GM19099 (cell line): ENCODE data around the gene GALNT2.

Source experiments
- POLR2A ChIP-seq: IDR thresholded peaks from 3 replicates; pipeline ENCODE4 v1.6.1; 2011; ENCODE audit warnings: low read depth; ENCODE audit not compliant: insufficient read length; ENCODE audit errors: extremely low read depth

The GALNT2 gene

GRCh38 chr1:230277201-230278025 is 210.4 kb downstream of the GALNT2 start:
- no peak for TF ChIP-seq POLR2A

GRCh38 chr1:230278376-230278775 is 211.3 kb downstream of the GALNT2 start:
- TF ChIP-seq POLR2A = no peak

- TF ChIP-seq POLR2A = no peak
These were observed 212.0 kb downstream of the GALNT2 start for GRCh38 chr1:230278871-230279582.

GRCh38 chr1:230279583-230279945 is 212.5 kb downstream of the GALNT2 start:
- no peak for TF ChIP-seq POLR2A

- no peak for TF ChIP-seq POLR2A
These were observed 213.2 kb downstream of the GALNT2 start for GRCh38 chr1:230280054-230280795.

DNA sequence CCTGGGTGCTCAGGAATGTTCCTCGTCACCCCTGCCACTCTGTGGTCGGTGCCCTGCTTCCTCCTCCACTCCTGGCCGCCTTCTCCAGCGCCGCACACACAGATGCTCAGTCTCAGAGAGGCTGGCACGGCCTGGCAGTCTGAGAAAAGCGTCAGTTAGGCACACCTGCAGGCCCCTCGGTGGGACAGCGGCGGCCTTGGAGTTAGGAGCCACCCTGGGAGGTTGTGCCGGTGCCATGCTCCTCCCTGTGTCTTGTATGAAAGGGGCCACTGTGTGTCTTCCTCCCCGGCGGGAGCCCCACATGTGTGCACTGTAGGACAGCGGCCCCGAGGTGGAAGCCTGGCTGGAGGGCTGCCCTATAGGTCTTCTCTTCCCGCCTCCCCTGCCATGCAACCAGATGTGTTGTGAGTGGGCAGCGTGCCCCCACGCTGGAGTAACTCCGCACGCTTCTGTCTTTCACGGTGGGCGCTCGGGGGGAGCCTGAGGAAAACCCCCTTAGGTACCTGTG is 213.9 kb downstream of the GALNT2 start:
- TF ChIP-seq POLR2A = no peak

GRCh38 chr1:230281556-230281955 is 214.5 kb downstream of the GALNT2 start:
- no peak for TF ChIP-seq POLR2A

GRCh38 chr1:230282157-230282556 is 215.1 kb downstream of the GALNT2 start:
- no peak for TF ChIP-seq POLR2A

GRCh38 chr1:230283678-230284077 is 216.6 kb downstream of the GALNT2 start:
- no peak for TF ChIP-seq POLR2A

- TF ChIP-seq POLR2A = no peak
These were observed 217.9 kb downstream of the GALNT2 start for GRCh38 chr1:230284891-230285290.

DNA sequence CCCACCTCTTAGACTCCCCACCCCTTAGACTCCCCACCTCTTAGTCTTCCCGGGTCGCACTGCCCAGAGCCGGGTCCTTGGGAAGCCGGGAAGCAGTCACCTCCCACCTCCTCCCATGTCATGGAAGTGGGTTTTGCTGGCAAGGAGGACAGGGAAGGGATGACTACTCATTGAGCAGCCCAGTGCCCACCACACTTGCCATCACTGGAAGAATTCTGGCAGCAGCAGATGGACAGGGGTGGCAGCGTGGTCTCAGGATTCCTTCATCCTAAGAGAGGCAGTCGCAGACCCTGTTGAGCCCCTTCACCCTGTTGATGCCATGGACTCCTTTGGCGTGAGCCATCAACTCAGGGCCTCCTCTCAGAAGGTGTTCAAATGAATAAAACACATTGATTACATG is 218.3 kb downstream of the GALNT2 start:
- no peak for TF ChIP-seq POLR2A

GRCh38 chr1:230286166-230286889 is 219.3 kb downstream of the GALNT2 start:
- no peak for TF ChIP-seq POLR2A

DNA sequence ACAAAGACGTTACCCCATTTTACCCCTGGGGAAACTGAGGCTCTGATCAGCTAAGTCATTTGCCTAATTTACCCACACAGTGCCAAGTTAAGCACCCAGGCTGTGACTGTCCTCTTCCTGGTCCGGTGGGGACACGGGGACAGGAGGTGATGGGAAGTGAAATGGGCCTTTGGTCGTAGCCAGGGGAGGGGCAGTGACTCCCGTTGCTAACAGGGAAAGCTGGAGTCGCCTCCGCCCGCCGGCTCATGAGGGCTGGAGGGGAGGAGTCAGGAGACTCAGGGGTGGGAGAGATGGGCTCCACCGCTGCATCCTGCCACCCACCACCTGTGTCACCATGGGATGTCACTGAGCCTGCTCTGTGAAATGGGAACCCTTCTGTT is 219.8 kb downstream of the GALNT2 start:
- TF ChIP-seq POLR2A = no peak

- TF ChIP-seq POLR2A = no peak
These were observed 220.8 kb downstream of the GALNT2 start for GRCh38 chr1:230287674-230288315.
